Body of pancreas (tissue), 4 donors: ENCODE measurements around the gene LRRC8B.

Experiments
- CTCF ChIP-seq, 7 experiments: fragments of 450-650 bp in 4 of 7; fragments of 200-600 bp in 3 of 7; sonication (generic) in 3 of 7; IDR thresholded peaks; one replicate each; pipeline ENCODE4 v1.5.1; 2016 to 2019; ENCODE audit warnings: antibody characterized with exemption in 7 of 7
- POLR2A ChIP-seq, 3 donors: fragments of 450-650 bp; IDR thresholded peaks; one replicate each; pipeline ENCODE4 v1.6.1; 2016; ENCODE audit warnings: antibody characterized with exemption in 3 of 3, mild to moderate bottlenecking in 2 of 3

GRCh38 chr1:89576013-89576412 lies 51.4 kb downstream of the LRRC8B start:
- TF ChIP-seq CTCF (IDR thresholded peaks at IDR 0.05) = no peak
- TF ChIP-seq POLR2A (IDR thresholded peaks at IDR 0.05) = no peak
